ENCODE data around the gene RHOD. TPM values are rescaled to one million over a fixed set of nuclear protein-coding genes. Genes with fewer than 3 reads are reported as not detected.
A peak's percentile ranks its signal among the peaks of the same experiment; 100 is the strongest.

The RHOD gene, protein sequence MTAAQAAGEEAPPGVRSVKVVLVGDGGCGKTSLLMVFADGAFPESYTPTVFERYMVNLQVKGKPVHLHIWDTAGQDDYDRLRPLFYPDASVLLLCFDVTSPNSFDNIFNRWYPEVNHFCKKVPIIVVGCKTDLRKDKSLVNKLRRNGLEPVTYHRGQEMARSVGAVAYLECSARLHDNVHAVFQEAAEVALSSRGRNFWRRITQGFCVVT
- total RNA-seq: under 1 TPM in 1 of 2 experiments, not detected in 1; 0.58 TPM
- polyA plus RNA-seq: under 1 TPM in 1 of 2 donors, not detected in 1; 0.79 TPM

DNA sequence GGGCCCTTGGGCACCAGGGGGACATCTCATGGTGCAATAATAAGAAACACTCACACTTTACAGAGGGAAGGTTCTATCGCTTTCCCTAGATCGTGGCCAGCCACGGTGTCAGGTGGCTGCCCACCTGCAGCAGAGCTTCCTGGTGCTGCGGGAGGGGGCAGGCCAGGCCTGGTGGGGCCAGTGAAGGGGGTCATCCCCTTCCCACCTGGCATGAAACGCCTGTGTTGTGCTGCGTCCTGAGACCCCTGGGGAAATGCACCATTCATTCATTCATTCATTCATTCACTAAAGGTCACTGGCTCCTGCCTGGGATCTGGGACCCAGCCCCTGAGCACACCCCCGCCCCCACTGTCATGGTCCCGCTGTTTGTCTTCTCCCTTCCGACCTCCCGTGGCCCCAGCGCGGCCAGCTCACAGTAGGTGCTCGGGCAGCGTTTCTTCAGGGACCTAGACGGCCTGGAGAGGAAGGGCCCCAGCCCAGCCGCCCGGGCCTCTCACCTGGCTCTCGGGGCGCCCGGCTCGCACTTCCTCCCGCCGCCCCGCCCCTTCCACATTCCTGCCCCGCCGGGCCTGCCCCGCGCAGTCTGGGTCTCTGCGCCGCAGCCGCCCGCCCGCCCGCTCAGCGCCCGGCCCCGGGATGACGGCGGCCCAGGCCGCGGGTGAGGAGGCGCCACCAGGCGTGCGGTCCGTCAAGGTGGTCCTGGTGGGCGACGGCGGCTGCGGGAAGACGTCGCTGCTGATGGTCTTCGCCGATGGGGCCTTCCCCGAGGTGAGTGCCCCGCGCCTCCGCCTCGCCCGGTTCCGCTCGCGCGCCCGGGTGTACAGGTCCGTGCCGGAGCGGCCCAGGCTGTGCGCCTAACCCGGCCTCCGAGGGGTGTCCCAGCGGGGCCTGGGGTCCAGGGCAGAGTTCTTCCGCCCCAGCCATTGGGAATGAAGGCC is at the start of gene RHOD:
TSS of gene RHOD (plus strand) at position 581 of the 938 bp plus-strand sequence. CDS start at position 637, 56 bp downstream.
- ChIA-PET POLR2A (ENCODE audit: partially characterized antibody) (no interaction called here), CTCF (ENCODE audit: partially characterized antibody) (no interaction called here)
- H3K36me3 Mint-ChIP-seq: no peaks in the 10 kb centered on the region
- peak in 4 of 5 donors; percentile 5 to 24 (median 17) for DNase-seq
- H3K27me3 ChIP-seq (ENCODE audit: insufficient read depth, low read length): no peaks in the 10 kb centered on the region
- intact Hi-C loops (cut with micrococcal nuclease): no loop called here
- H3K27me3 Mint-ChIP-seq: peaks cover 0 to 4% of the 10 kb centered on the region in 2 donors
- H3K9me3 ChIP-seq (ENCODE audit: control insufficient read depth in 1 of 2, low read length in 2 of 2): no peaks in the 10 kb centered on the region
- no peak within 1 kb of the TSS for H3K27ac Mint-ChIP-seq
- H3K4me3 ChIP-seq (ENCODE audit: low read length in 2 of 2): no peak within 1 kb of the TSS
- peaks cover 4 to 13% (median 10%) of the 10 kb centered on the region in 4 donors for H3K4me1 Mint-ChIP-seq
- H3K27ac ChIP-seq (ENCODE audit: low read depth, low read length): no peak within 1 kb of the TSS
- H3K4me3 Mint-ChIP-seq: peak within 1 kb of the TSS; percentile 52 to 77 (median 66)
- H3K9me3 Mint-ChIP-seq: no peaks in the 10 kb centered on the region
- no peaks in the 10 kb centered on the region for H3K36me3 ChIP-seq (ENCODE audit: insufficient read depth, low read length)
- peaks cover 7% of the 10 kb centered on the region for H3K4me1 ChIP-seq (ENCODE audit: insufficient read depth, low read length)

DNA sequence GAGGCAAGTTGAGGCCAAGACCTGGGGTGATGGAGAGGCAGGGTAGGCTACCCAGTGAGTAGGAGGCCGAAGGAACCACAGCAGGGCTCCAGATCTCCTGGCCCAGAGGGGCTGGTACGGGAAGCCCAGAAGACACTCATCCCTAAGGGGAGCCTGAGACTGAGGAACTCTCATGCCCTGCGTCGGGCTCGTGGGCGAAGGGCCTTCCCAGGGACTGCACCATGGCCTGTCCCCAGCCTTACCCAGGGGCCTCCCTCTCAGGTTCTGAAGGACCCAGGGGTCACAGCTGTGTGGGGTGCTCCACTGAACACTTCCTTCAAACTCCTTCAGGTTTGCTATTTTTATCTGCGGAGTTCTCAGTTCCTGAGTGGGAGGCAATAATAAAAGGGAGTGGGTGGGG is 49.5 kb upstream of the RHOD start:
- H3K27ac Mint-ChIP-seq: no peak overlapping the region
- intact Hi-C loops (cut with micrococcal nuclease): no loop called here
- DNase-seq: no peak
- Histone ChIP-seq H3K27ac (ENCODE audit: low read depth, low read length) (no peak overlapping the region), H3K4me1 (ENCODE audit: insufficient read depth, low read length) (no peaks in the 10 kb centered on the region), H3K36me3 (ENCODE audit: insufficient read depth, low read length) (no peaks in the 10 kb centered on the region), H3K27me3 (ENCODE audit: insufficient read depth, low read length) (no peaks in the 10 kb centered on the region), H3K9me3 (ENCODE audit: control insufficient read depth in 1 of 2, low read length in 2 of 2) (no peaks in the 10 kb centered on the region), H3K4me3 (ENCODE audit: low read length in 2 of 2) (no peak overlapping the region)
- no peak overlapping the region for H3K4me3 Mint-ChIP-seq
- peaks cover 0 to 1% of the 10 kb centered on the region in 2 donors for H3K27me3 Mint-ChIP-seq
- ChIA-PET CTCF (ENCODE audit: partially characterized antibody) (interaction anchor here (1.5 kb wide), 1 partner anchor 27 kb away, joined by 3 read pairs; no protein-coding TSS in a partner anchor), POLR2A (ENCODE audit: partially characterized antibody) (no interaction called here)
- no peaks in the 10 kb centered on the region for H3K9me3 Mint-ChIP-seq
- H3K36me3 Mint-ChIP-seq: no peaks in the 10 kb centered on the region
- H3K4me1 Mint-ChIP-seq: peaks cover 0 to 5% (median 1%) of the 10 kb centered on the region in 4 donors

DNA sequence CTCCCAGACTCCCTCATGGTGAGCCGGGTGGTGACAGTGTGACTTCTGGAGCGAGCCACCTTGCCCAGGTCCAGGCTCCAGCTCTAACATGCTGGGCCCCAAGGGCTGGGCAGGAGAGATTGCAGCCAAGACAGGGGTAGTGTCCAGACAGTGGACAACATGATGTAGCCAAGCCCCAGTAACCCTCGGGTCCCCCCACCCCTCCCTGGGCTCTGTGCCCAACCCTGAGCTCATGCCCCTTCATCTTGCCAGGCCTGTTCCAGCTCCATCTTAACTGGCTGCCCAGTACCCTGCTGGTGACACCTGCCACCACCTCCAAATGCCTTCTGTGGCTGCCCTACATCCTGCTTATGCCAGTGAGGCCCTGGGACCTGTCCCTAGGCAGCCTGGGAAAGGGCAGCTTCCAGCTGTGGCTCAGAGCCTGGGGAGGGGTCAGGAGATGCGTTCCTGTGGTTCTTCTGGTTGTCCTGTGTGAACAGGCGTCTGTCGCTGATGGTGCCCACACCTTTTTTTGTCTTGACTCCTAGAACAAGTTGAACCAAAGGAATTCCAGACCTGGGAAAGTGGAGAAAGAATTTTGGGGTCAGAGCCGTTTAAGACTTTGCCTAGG is 46.2 kb upstream of the RHOD start:
- Mint-ChIP-seq H3K9me3 (no peaks in the 10 kb centered on the region), H3K27ac (no peak overlapping the region), H3K36me3 (no peaks in the 10 kb centered on the region), H3K4me3 (no peak overlapping the region), H3K4me1 (peaks cover 0 to 5% (median under 1%) of the 10 kb centered on the region in 4 donors), H3K27me3 (peaks cover 1 to 5% of the 10 kb centered on the region in 2 donors)
- no peak for DNase-seq
- no peak overlapping the region for H3K27ac ChIP-seq (ENCODE audit: low read depth, low read length)
- H3K4me3 ChIP-seq (ENCODE audit: low read length in 2 of 2): no peak overlapping the region
- no peaks in the 10 kb centered on the region for H3K27me3 ChIP-seq (ENCODE audit: insufficient read depth, low read length)
- no peaks in the 10 kb centered on the region for H3K4me1 ChIP-seq (ENCODE audit: insufficient read depth, low read length)
- ChIA-PET POLR2A (ENCODE audit: partially characterized antibody) (no interaction called here), CTCF (ENCODE audit: partially characterized antibody) (no interaction called here)
- no peaks in the 10 kb centered on the region for H3K9me3 ChIP-seq (ENCODE audit: control insufficient read depth in 1 of 2, low read length in 2 of 2)
- intact Hi-C loops (cut with micrococcal nuclease): no loop called here
- H3K36me3 ChIP-seq (ENCODE audit: insufficient read depth, low read length): no peaks in the 10 kb centered on the region

DNA sequence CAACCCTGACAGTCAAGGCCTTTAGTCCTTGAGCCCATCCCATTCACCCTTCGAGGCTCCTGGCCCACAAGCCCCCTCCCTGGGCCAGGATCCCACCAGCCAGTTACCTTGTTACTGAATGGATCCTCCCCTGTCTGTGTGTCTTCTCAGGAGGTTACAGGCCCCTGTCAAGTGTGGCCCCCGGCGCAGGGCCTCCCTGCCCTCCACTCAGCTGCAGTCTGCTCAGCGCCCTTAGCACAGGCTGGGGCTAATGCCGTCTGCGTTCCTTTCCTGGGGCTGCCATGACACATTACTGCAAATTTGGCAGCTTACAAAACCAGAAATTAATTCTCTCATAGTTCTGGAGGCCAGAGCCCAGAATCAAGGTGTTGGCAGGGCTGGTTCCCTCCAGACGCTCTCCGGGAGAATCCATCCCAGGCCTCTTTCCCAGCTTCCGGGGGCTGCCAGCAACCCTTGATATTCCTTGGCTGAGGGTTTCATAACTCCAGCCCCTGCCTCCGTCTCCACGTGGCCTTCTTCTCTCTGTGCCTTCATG is 43.1 kb upstream of the RHOD start:
- Histone ChIP-seq H3K27ac (ENCODE audit: low read depth, low read length) (no peak overlapping the region), H3K27me3 (ENCODE audit: insufficient read depth, low read length) (no peaks in the 10 kb centered on the region), H3K9me3 (ENCODE audit: control insufficient read depth in 1 of 2, low read length in 2 of 2) (no peaks in the 10 kb centered on the region), H3K4me3 (ENCODE audit: low read length in 2 of 2) (no peak overlapping the region), H3K4me1 (ENCODE audit: insufficient read depth, low read length) (no peaks in the 10 kb centered on the region), H3K36me3 (ENCODE audit: insufficient read depth, low read length) (no peaks in the 10 kb centered on the region)
- intact Hi-C loops (cut with micrococcal nuclease): no loop called here
- peaks cover 0 to under 1% (median 0%) of the 10 kb centered on the region in 8 donors for H3K9me3 Mint-ChIP-seq
- peaks cover 1 to 7% of the 10 kb centered on the region in 2 donors for H3K27me3 Mint-ChIP-seq
- no peak overlapping the region for H3K4me3 Mint-ChIP-seq
- ChIA-PET POLR2A (ENCODE audit: partially characterized antibody) (no interaction called here), CTCF (ENCODE audit: partially characterized antibody) (no interaction called here)
- H3K27ac Mint-ChIP-seq: peak overlapping the region in 1 of 7 donors; percentile 58
- no peaks in the 10 kb centered on the region for H3K4me1 Mint-ChIP-seq
- no peaks in the 10 kb centered on the region for H3K36me3 Mint-ChIP-seq
- no peak for DNase-seq

DNA sequence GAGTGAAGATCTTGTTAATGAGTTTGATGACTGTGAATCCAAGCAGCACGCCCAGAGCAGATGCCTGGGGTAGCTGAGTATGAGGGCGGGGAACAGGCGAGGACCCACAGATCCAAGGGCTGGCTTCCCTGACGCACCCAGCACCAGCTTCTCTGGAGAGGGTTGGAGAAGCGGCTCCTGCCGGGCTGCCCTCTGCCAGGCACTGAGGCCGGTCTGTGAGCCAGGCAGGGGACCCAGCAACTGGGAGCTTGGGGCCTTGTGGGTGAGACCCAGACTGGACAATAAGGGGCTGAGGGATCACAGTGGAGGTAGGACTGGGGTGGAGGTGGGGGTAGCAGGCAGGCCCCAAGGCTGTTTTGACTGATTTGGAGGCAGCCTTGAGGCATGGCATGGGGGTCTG is 42.3 kb upstream of the RHOD start:
- no peak overlapping the region for H3K27ac Mint-ChIP-seq
- no peaks in the 10 kb centered on the region for H3K27me3 ChIP-seq (ENCODE audit: insufficient read depth, low read length)
- CTCF ChIA-PET (ENCODE audit: partially characterized antibody): interaction anchor here (1.2 kb wide), 1 partner anchor 13 kb away, joined by 3 read pairs; no protein-coding TSS in a partner anchor
- H3K4me1 Mint-ChIP-seq: no peaks in the 10 kb centered on the region
- H3K27me3 Mint-ChIP-seq: peaks cover 4 to 7% of the 10 kb centered on the region in 2 donors
- no peak overlapping the region for H3K4me3 Mint-ChIP-seq
- no peaks in the 10 kb centered on the region for H3K36me3 Mint-ChIP-seq
- no peaks in the 10 kb centered on the region for H3K9me3 ChIP-seq (ENCODE audit: control insufficient read depth in 1 of 2, low read length in 2 of 2)
- no peaks in the 10 kb centered on the region for H3K36me3 ChIP-seq (ENCODE audit: insufficient read depth, low read length)
- peaks cover 0 to 6% (median 0%) of the 10 kb centered on the region in 8 donors for H3K9me3 Mint-ChIP-seq
- H3K4me3 ChIP-seq (ENCODE audit: low read length in 2 of 2): no peak overlapping the region
- no peaks in the 10 kb centered on the region for H3K4me1 ChIP-seq (ENCODE audit: insufficient read depth, low read length)
- no peak for DNase-seq
- intact Hi-C loops (cut with micrococcal nuclease): no loop called here
- no peak overlapping the region for H3K27ac ChIP-seq (ENCODE audit: low read depth, low read length)
- POLR2A ChIA-PET (ENCODE audit: partially characterized antibody): no interaction called here

DNA sequence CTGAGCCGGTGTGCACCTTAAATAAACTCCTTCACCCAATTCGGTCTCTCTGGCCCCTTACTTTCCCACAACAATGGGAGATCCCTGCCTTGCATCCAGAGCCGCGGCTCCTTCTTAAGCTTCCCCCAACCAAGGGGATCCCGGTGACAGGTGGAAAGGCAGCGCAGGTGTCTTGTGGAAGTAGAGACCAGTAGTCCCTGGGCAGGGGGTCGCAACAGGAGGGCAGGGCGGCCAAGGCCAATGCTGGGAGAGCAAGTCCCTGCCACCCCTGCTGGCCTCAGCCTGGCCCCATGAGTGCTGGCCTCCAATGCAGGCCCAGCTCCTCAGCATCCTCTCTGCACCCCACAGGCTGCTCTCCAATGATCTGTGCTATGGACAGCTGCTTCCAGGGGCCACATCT is 41.6 kb upstream of the RHOD start:
- no peaks in the 10 kb centered on the region for H3K36me3 ChIP-seq (ENCODE audit: insufficient read depth, low read length)
- Mint-ChIP-seq H3K9me3 (peaks cover 0 to 6% (median 0%) of the 10 kb centered on the region in 8 donors), H3K36me3 (no peaks in the 10 kb centered on the region), H3K4me3 (no peak overlapping the region), H3K27ac (no peak overlapping the region), H3K27me3 (peaks cover 3 to 7% of the 10 kb centered on the region in 2 donors), H3K4me1 (no peaks in the 10 kb centered on the region)
- POLR2A ChIA-PET (ENCODE audit: partially characterized antibody): no interaction called here
- no peak for DNase-seq
- no peaks in the 10 kb centered on the region for H3K9me3 ChIP-seq (ENCODE audit: control insufficient read depth in 1 of 2, low read length in 2 of 2)
- H3K27ac ChIP-seq (ENCODE audit: low read depth, low read length): no peak overlapping the region
- no peak overlapping the region for H3K4me3 ChIP-seq (ENCODE audit: low read length in 2 of 2)
- no peaks in the 10 kb centered on the region for H3K4me1 ChIP-seq (ENCODE audit: insufficient read depth, low read length)
- no peaks in the 10 kb centered on the region for H3K27me3 ChIP-seq (ENCODE audit: insufficient read depth, low read length)
- CTCF ChIA-PET (ENCODE audit: partially characterized antibody): interaction anchor here (1.2 kb wide), 1 partner anchor 12 kb away, joined by 3 read pairs; no protein-coding TSS in a partner anchor
- intact Hi-C loops (cut with micrococcal nuclease): no loop called here

DNA sequence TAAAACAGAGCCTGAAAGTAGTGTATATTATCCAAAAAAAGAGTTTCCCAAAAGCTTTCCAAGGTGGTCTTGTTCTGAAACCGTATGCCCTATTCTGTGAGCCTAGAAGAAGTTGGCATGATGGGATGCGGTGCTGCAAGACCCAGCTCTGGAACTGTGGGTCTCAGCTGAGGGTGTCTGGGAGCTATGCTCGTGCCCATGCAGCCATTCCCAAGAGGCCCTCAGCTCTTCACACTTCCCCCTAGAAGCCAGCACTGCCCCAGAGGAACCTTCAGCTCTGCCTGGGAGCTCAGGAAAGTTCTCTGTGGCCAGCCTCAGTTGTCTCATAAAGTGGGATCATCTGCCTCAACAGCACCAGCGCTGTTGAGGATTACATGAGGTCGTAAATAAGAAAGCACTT is 40.1 kb upstream of the RHOD start:
- Histone ChIP-seq H3K9me3 (ENCODE audit: control insufficient read depth in 1 of 2, low read length in 2 of 2) (no peaks in the 10 kb centered on the region), H3K4me1 (ENCODE audit: insufficient read depth, low read length) (no peaks in the 10 kb centered on the region), H3K27me3 (ENCODE audit: insufficient read depth, low read length) (no peaks in the 10 kb centered on the region), H3K27ac (ENCODE audit: low read depth, low read length) (no peak overlapping the region), H3K36me3 (ENCODE audit: insufficient read depth, low read length) (no peaks in the 10 kb centered on the region), H3K4me3 (ENCODE audit: low read length in 2 of 2) (no peak overlapping the region)
- Mint-ChIP-seq H3K9me3 (peaks cover 0 to 6% (median 0%) of the 10 kb centered on the region in 8 donors), H3K27me3 (peaks cover 7 to 13% of the 10 kb centered on the region in 2 donors), H3K4me1 (peaks cover 0 to 1% (median 0%) of the 10 kb centered on the region in 4 donors), H3K36me3 (no peaks in the 10 kb centered on the region), H3K27ac (no peak overlapping the region), H3K4me3 (no peak overlapping the region)
- CTCF ChIA-PET (ENCODE audit: partially characterized antibody): interaction anchor here (0.9 kb wide), 1 partner anchor 56 kb away, joined by 3 read pairs; no protein-coding TSS in a partner anchor
- DNase-seq: no peak
- intact Hi-C loops (cut with micrococcal nuclease): no loop called here
- POLR2A ChIA-PET (ENCODE audit: partially characterized antibody): no interaction called here

All from CD4-positive, alpha-beta memory T cell (primary cell).